HG02938 (cell line): ENCODE results near the gene MMP13.
"Not testable (repeated sequence)": the region's sequence is repeated elsewhere in the genome, so short reads cannot be mapped to it uniquely, and the experiment has no call there.

Source experiments
- ATAC-seq: cut with Tn5 transposase; IDR thresholded peaks from one replicate; pipeline ENCODE4 v1.9.1; 2021; ENCODE audit warnings: mild to moderate bottlenecking, moderate library complexity; ENCODE audit not compliant: unreplicated experiment

MMP13 gene

GRCh38 chr11:102903895-102904294 lies 51.6 kb downstream of the MMP13 start:
- ATAC-seq, result not testable (repeated sequence)

- no peak for ATAC-seq
Measured at GRCh38 chr11:102900346-102900745, 55.2 kb downstream of the MMP13 start.
